MM.1S (cell line): Measurements from ENCODE around the gene SLC11A1.

Experiments
- EZH2phosphoT487 ChIP-seq: fragments of 300-600 bp; sonication (generic); IDR thresholded peaks from 2 replicates; pipeline ENCODE4 v1.6.1; 2018; ENCODE audit warnings: antibody characterized with exemption, low read length
- TF ChIP-seq, protein P1 (sequence below): fragments of 300-600 bp; sonication (generic); IDR thresholded peaks from 2 replicates; pipeline ENCODE4 v1.5.1; 2016; ENCODE audit warnings: antibody characterized with exemption, low read length, mixed read lengths

DNA sequence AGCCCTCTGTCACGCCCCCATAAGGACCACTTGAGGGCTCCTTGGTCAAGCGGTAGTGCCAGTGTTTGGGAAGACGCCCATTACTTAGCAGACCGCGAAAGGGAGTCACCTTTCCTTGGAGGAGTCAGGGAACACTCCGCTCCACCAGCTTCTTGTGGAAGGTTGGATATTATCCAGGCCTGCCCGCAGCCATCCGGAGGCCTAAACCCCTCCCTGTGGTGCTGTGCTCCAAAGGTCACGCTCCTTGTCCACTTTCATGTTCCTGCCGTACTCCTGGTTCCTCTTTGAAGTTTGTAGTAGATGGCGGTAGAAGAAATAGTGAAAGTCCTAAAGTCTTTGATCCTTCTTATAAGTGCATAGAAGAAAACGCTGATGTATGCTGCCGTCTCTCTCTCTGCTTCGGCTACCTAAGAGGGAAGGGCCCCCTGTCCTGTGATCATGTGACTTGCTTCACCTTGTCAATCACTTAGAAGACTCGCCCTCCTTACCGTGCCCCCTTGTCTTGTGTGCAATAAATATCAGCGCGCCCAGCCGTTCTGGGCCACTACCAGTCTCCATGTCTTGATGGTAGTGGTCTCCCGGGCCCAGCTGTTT lies 27.1 kb upstream of the SLC11A1 start:
- no peak for TF ChIP-seq EZH2phosphoT487
- TF ChIP-seq, protein P1, sequence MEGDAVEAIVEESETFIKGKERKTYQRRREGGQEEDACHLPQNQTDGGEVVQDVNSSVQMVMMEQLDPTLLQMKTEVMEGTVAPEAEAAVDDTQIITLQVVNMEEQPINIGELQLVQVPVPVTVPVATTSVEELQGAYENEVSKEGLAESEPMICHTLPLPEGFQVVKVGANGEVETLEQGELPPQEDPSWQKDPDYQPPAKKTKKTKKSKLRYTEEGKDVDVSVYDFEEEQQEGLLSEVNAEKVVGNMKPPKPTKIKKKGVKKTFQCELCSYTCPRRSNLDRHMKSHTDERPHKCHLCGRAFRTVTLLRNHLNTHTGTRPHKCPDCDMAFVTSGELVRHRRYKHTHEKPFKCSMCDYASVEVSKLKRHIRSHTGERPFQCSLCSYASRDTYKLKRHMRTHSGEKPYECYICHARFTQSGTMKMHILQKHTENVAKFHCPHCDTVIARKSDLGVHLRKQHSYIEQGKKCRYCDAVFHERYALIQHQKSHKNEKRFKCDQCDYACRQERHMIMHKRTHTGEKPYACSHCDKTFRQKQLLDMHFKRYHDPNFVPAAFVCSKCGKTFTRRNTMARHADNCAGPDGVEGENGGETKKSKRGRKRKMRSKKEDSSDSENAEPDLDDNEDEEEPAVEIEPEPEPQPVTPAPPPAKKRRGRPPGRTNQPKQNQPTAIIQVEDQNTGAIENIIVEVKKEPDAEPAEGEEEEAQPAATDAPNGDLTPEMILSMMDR, result no peak
